AG08395 (cell line): Measurements from ENCODE around the gene CYP19A1.

Experiments
- DNase-seq: peaks from one replicate; pipeline ENCODE4 v3.0.0; 2012; ENCODE audit warnings: mixed read lengths, low spot score

The CYP19A1 gene

GRCh38 chr15:51325167-51325566 is 13.2 kb downstream of the CYP19A1 start:
- no peak for DNase-seq

GRCh38 chr15:51323749-51324148 is 14.6 kb downstream of the CYP19A1 start:
- no peak for DNase-seq

GRCh38 chr15:51322621-51323296 is 15.6 kb downstream of the CYP19A1 start:
- no peak for DNase-seq

- no peak for DNase-seq
Observed at GRCh38 chr15:51321316-51321715, 17.1 kb downstream of the CYP19A1 start.

- no peak for DNase-seq
Observed at GRCh38 chr15:51320843-51321242, 17.6 kb downstream of the CYP19A1 start.

GRCh38 chr15:51319539-51319938 is 18.9 kb downstream of the CYP19A1 start:
- no peak for DNase-seq

GRCh38 chr15:51318382-51319150 is 19.8 kb downstream of the CYP19A1 start:
- DNase-seq: peak; percentile 66

- no peak for DNase-seq
Observed at GRCh38 chr15:51316636-51317035, 21.8 kb downstream of the CYP19A1 start.

- no peak for DNase-seq
Observed at GRCh38 chr15:51315726-51316125, 22.7 kb downstream of the CYP19A1 start.

- no peak for DNase-seq
Observed at GRCh38 chr15:51314391-51315337, 23.7 kb downstream of the CYP19A1 start.

- no peak for DNase-seq
Observed at GRCh38 chr15:51313644-51314280, 24.6 kb downstream of the CYP19A1 start.

- no peak for DNase-seq
Observed at GRCh38 chr15:51313074-51313393, 25.4 kb downstream of the CYP19A1 start.

GRCh38 chr15:51312166-51313073 is 26.0 kb downstream of the CYP19A1 start:
- no peak for DNase-seq

- DNase-seq: no peak
Observed at GRCh38 chr15:51311510-51311909, 26.9 kb downstream of the CYP19A1 start.

GRCh38 chr15:51310064-51310463 is 28.3 kb downstream of the CYP19A1 start:
- DNase-seq: peak; percentile 62

- no peak for DNase-seq
Observed at GRCh38 chr15:51307811-51308210, 30.6 kb downstream of the CYP19A1 start.

- no peak for DNase-seq
Observed at GRCh38 chr15:51307325-51307724, 31.1 kb downstream of the CYP19A1 start.

- DNase-seq: no peak
Observed at GRCh38 chr15:51303462-51303980, 34.9 kb downstream of the CYP19A1 start.

GRCh38 chr15:51302480-51302879 is 35.9 kb downstream of the CYP19A1 start:
- no peak for DNase-seq

- DNase-seq: no peak
Observed at GRCh38 chr15:51299187-51300015, 39.0 kb downstream of the CYP19A1 start.
